Neural cell (in vitro differentiated cells): ENCODE data around the gene C2CD2L. TPM values are rescaled to one million over a fixed set of nuclear protein-coding genes. Genes with fewer than 3 reads are reported as not detected.

Experiments used
- H2AFZ ChIP-seq: fragments of 200-600, 300-800 bp; sonication (generic), shearing (Covaris generic); 2 replicates; pipeline ENCODE4 v1.6.0; 2014; ENCODE audit warnings: low read depth, mild to moderate bottlenecking, antibody characterized with exemption, low read length, moderate library complexity
- H3F3A ChIP-seq: fragments of 200-600 bp; shearing (Covaris generic); 2 replicates; pipeline ENCODE4 v1.6.1; 2016; ENCODE audit warnings: mild to moderate bottlenecking, moderate library complexity, mixed read lengths, antibody characterized with exemption, low read length; ENCODE audit not compliant: insufficient read depth, poor library complexity, severe bottlenecking
- H3K27ac ChIP-seq: fragments of 200-600, 300-800 bp; sonication (generic), shearing (Covaris generic); 2 replicates; pipeline ENCODE4 v1.5.1; 2014; ENCODE audit warnings: mild to moderate bottlenecking, low read length, moderate library complexity
- H3K27me3 ChIP-seq: fragments of 300-800, 200-600 bp; sonication (generic), shearing (Covaris generic); 2 replicates; pipeline ENCODE4 v1.6.0; 2014; ENCODE audit warnings: mild to moderate bottlenecking, low read depth, low read length, moderate library complexity; ENCODE audit not compliant: insufficient read depth
- H3K36me3 ChIP-seq: fragments of 300-800, 200-600 bp; sonication (generic), shearing (Covaris generic); 2 replicates; pipeline ENCODE4 v1.5.1; 2014; ENCODE audit warnings: mild to moderate bottlenecking, antibody characterized with exemption, low read length, moderate library complexity; ENCODE audit not compliant: insufficient read depth
- H3K4me2 ChIP-seq: fragments of 300-800, 200-600 bp; sonication (generic), shearing (Covaris generic); 2 replicates; pipeline ENCODE4 v1.6.0; 2014; ENCODE audit warnings: mild to moderate bottlenecking, low read length
- H3K4me3 ChIP-seq: fragments of 300-800, 200-600 bp; sonication (generic), shearing (Covaris generic); 2 replicates; pipeline ENCODE4 v1.5.1; 2014; ENCODE audit warnings: mild to moderate bottlenecking, low read length, moderate library complexity
- H3K79me2 ChIP-seq: fragments of 200-600 bp; shearing (Covaris generic); replicated peaks from 2 replicates; pipeline ENCODE4 v1.6.0; 2014; ENCODE audit warnings: mild to moderate bottlenecking, low read length, moderate library complexity; ENCODE audit not compliant: insufficient read depth
- H3K9ac ChIP-seq: fragments of 300-800, 200-600 bp; sonication (generic), shearing (Covaris generic); 2 replicates; pipeline ENCODE4 v1.6.1; 2016; ENCODE audit warnings: mild to moderate bottlenecking, low read length, mixed read lengths
- H3K9me2 ChIP-seq: fragments of 200-600 bp; shearing (Covaris generic); 2 replicates; pipeline ENCODE4 v1.6.1; 2016; ENCODE audit warnings: mild to moderate bottlenecking, low read length, mixed read lengths; ENCODE audit not compliant: insufficient read depth
- H3K9me3 ChIP-seq: fragments of 200-600, 300-800 bp; sonication (generic), shearing (Covaris generic); 2 replicates; pipeline ENCODE4 v1.6.1; 2016; ENCODE audit warnings: mild to moderate bottlenecking, mixed run types, low read length, moderate library complexity, mixed read lengths
- H4K20me1 ChIP-seq: fragments of 200-600 bp; shearing (Covaris generic); 2 replicates; pipeline ENCODE4 v1.6.1; 2016; ENCODE audit warnings: mild to moderate bottlenecking, mixed run types; ENCODE audit not compliant: insufficient read depth
- CTCF ChIP-seq: fragments of 450-650 bp; IDR thresholded peaks from 2 replicates; pipeline ENCODE4 v1.5.1; 2014; ENCODE audit warnings: antibody characterized with exemption, mild to moderate bottlenecking, moderate library complexity; ENCODE audit not compliant: poor library complexity, severe bottlenecking
- EP300 ChIP-seq: fragments of 450-650 bp; conservative IDR thresholded peaks from 2 replicates; pipeline ENCODE4 v1.6.1; 2014; ENCODE audit warnings: antibody characterized with exemption, mild to moderate bottlenecking, moderate library complexity; ENCODE audit not compliant: poor library complexity, severe bottlenecking
- EZH2 ChIP-seq: fragments of 200-600, 300-800 bp; shearing (Covaris generic), sonication (generic); IDR thresholded peaks from 2 replicates; pipeline ENCODE4 v1.6.1; 2014; ENCODE audit warnings: antibody characterized with exemption, low read length, borderline replicate concordance, mild to moderate bottlenecking; ENCODE audit not compliant: insufficient read depth, poor library complexity, severe bottlenecking
- MXI1 ChIP-seq: fragments of 450-650 bp; conservative IDR thresholded peaks from 2 replicates; pipeline ENCODE4 v1.6.1; 2014; ENCODE audit warnings: antibody characterized with exemption, mild to moderate bottlenecking; ENCODE audit not compliant: poor library complexity, severe bottlenecking
- POLR2AphosphoS5 ChIP-seq: IDR thresholded peaks from 2 replicates; pipeline ENCODE4 v1.6.1; 2012
- RAD21 ChIP-seq: fragments of 450-650 bp; conservative IDR thresholded peaks from 2 replicates; pipeline ENCODE4 v1.6.1; 2014; ENCODE audit warnings: antibody characterized with exemption, mild to moderate bottlenecking, moderate library complexity
- REST ChIP-seq: IDR thresholded peaks from 2 replicates; pipeline ENCODE4 v1.6.1; 2012; ENCODE audit warnings: borderline replicate concordance
- SMC3 ChIP-seq: fragments of 450-650 bp; conservative IDR thresholded peaks from 2 replicates; pipeline ENCODE4 v1.6.1; 2014; ENCODE audit warnings: antibody characterized with exemption, mild to moderate bottlenecking, moderate library complexity; ENCODE audit not compliant: poor library complexity
- TAF1 ChIP-seq: IDR thresholded peaks from 2 replicates; pipeline ENCODE4 v1.6.1; 2012; ENCODE audit warnings: low read depth
- polyA plus RNA-seq: library from polyadenylated mRNA; depleted of rRNA; stranded (reverse); fragments of >200 nt; gene quantifications from 2 replicates; pipeline ENCODE4 v1.2.3, GENCODE V29; 2014

The C2CD2L gene
- polyA plus RNA-seq, 1 donor from 2014 or later: 13.6 TPM

GRCh38 chr11:119154178-119154577 lies 47.0 kb downstream of the C2CD2L start:
- no peaks in the 10 kb centered on the region for H3F3A ChIP-seq
- H3K9me2 ChIP-seq: no peaks in the 10 kb centered on the region
- H3K27me3 ChIP-seq: peaks cover 17% of the 10 kb centered on the region
- H3K9me3 ChIP-seq: no peaks in the 10 kb centered on the region
- H2AFZ ChIP-seq: no peak overlapping the region
- no peaks in the 10 kb centered on the region for H4K20me1 ChIP-seq
- TF ChIP-seq EZH2: no peak
- TF ChIP-seq POLR2AphosphoS5: no peak
- TF ChIP-seq RAD21: no peak
- no peak for TF ChIP-seq REST
- TF ChIP-seq MXI1: no peak
- TF ChIP-seq SMC3: no peak
- H3K4me2 ChIP-seq: no peak overlapping the region
- H3K9ac ChIP-seq: no peak overlapping the region
- no peaks in the 10 kb centered on the region for H3K79me2 ChIP-seq
- no peak overlapping the region for H3K27ac ChIP-seq
- no peaks in the 10 kb centered on the region for H3K36me3 ChIP-seq
- H3K4me3 ChIP-seq: no peak overlapping the region

- no peak for TF ChIP-seq SMC3
- TF ChIP-seq REST: no peak
- TF ChIP-seq RAD21: no peak
- TF ChIP-seq TAF1: no peak
- no peak for TF ChIP-seq POLR2AphosphoS5
- TF ChIP-seq EP300: no peak
- no peak for TF ChIP-seq CTCF
- TF ChIP-seq MXI1: no peak
- no peak for TF ChIP-seq EZH2
- H3F3A ChIP-seq: no peaks in the 10 kb centered on the region
- no peak overlapping the region for H3K27ac ChIP-seq
- H3K9me2 ChIP-seq: no peaks in the 10 kb centered on the region
- no peaks in the 10 kb centered on the region for H3K9me3 ChIP-seq
- no peak overlapping the region for H3K4me2 ChIP-seq
- no peak overlapping the region for H3K9ac ChIP-seq
- no peaks in the 10 kb centered on the region for H3K27me3 ChIP-seq
- H2AFZ ChIP-seq: no peak overlapping the region
- H3K36me3 ChIP-seq: no peaks in the 10 kb centered on the region
- no peaks in the 10 kb centered on the region for H4K20me1 ChIP-seq
- H3K4me3 ChIP-seq: no peak overlapping the region
- H3K79me2 ChIP-seq: no peaks in the 10 kb centered on the region
These were observed 48.8 kb downstream of the C2CD2L start for GRCh38 chr11:119155733-119156492.
